Measurements from ENCODE around the gene MRPL52. TPM values are rescaled to one million over a fixed set of nuclear protein-coding genes. Genes with fewer than 3 reads are reported as not detected.

Gene MRPL52
- total and polyA plus RNA-seq, 2 of the 13 experiments (the other 11 are each of a cell fraction or from before 2014, with no cell fraction given): 118 to 329 TPM

DNA sequence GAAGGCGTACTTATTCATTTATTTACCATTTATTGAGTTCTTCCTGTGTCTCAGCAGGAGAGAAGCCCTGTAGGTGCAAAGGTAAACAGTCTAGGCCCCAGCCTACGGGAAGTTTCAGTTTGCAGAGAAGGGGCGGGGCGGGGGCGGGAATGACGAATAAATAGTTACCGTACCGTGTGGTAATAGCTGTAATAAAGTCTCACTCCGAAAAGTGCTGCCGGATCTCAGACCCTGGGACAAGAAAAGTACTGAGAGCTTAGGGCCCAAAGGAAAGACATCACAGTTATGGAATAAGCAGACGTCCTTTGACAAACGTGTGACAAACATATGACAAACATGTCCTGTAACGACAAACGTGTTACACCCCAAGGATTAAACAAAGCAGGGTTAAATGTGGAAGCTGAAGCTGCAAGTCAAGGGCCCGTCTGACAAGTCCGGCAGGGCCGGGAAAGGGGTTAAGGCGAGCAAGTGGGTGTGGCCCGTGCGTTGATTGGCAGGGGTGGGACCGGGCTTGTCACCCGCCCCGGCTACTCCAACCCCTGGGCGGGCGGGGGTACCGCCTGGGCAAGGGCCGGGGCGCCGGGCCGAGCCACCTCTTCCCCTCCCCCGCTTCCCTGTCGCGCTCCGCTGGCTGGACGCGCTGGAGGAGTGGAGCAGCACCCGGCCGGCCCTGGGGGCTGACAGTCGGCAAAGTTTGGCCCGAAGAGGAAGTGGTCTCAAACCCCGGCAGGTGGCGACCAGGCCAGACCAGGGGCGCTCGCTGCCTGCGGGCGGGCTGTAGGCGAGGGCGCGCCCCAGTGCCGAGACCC is 41.7 kb downstream of the MRPL52 start, which contains the start of gene LRP10 (continued):
- TF ChIP-seq PBX2 (CRISPR knock-in tag; IDR thresholded peaks at IDR 0.05): peak; percentile 97
- TF ChIP-seq SOX5 (CRISPR knock-in tag; IDR thresholded peaks at IDR 0.05; ENCODE audit: borderline replicate concordance): peak; percentile 26
- no peak for TF ChIP-seq SRSF4 (IDR thresholded peaks at IDR 0.05; ENCODE audit: low read depth, low read length, poor library complexity, severe bottlenecking)
- peak; percentile 89 for TF ChIP-seq ZNF558 (CRISPR knock-in tag; IDR thresholded peaks at IDR 0.05; ENCODE audit: borderline replicate concordance)
- TF ChIP-seq TRIM22 (IDR thresholded peaks at IDR 0.05): no peak
- TF ChIP-seq TCF12 (IDR thresholded peaks at IDR 0.05): no peak
- TF ChIP-seq TCF12 (CRISPR knock-in tag; IDR thresholded peaks at IDR 0.05): peak; percentile 92
- peak; percentile 73 for TF ChIP-seq MZF1 (CRISPR knock-in tag; IDR thresholded peaks at IDR 0.05; ENCODE audit: borderline replicate concordance)
- TF ChIP-seq MTERF4 (CRISPR knock-in tag; IDR thresholded peaks at IDR 0.05): peak; percentile 70; the same call in 1 of the 2 replicates
- no peak for TF ChIP-seq ZNF382 (CRISPR knock-in tag; IDR thresholded peaks at IDR 0.05; ENCODE audit: borderline replicate concordance)
- TF ChIP-seq KDM1A (CRISPR knock-in tag; IDR thresholded peaks at IDR 0.05): peak; percentile 73
- TF ChIP-seq CHD2 (IDR thresholded peaks at IDR 0.05; ENCODE audit: low read depth, low read length): peak; percentile 61; the same call in 1 of the 2 replicates
- TF ChIP-seq TP53 (CRISPR knock-in tag; conservative IDR thresholded peaks at IDR 0.05): 0 out of 2 replicates have a peak, but pooled peaks have one; percentile 66
- peak; percentile 78 for TF ChIP-seq IRF2 (CRISPR knock-in tag; IDR thresholded peaks at IDR 0.05)
- peak; percentile 79 for TF ChIP-seq PHF20 (CRISPR knock-in tag; IDR thresholded peaks at IDR 0.05)
- TF ChIP-seq ATF2 (CRISPR knock-in tag; IDR thresholded peaks at IDR 0.05): peak; percentile 61
- no peak for TF ChIP-seq POLR2AphosphoS2 (IDR thresholded peaks at IDR 0.05; ENCODE audit: low read depth, low read length)
- TF ChIP-seq ZNF782 (CRISPR knock-in tag; IDR thresholded peaks at IDR 0.05; ENCODE audit: borderline replicate concordance): peak; percentile 89
- TF ChIP-seq, protein P1, sequence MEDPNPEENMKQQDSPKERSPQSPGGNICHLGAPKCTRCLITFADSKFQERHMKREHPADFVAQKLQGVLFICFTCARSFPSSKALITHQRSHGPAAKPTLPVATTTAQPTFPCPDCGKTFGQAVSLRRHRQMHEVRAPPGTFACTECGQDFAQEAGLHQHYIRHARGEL (CRISPR knock-in tag; IDR thresholded peaks at IDR 0.05): no peak; the same call in none of the 2 replicates
- TF ChIP-seq, protein P2, sequence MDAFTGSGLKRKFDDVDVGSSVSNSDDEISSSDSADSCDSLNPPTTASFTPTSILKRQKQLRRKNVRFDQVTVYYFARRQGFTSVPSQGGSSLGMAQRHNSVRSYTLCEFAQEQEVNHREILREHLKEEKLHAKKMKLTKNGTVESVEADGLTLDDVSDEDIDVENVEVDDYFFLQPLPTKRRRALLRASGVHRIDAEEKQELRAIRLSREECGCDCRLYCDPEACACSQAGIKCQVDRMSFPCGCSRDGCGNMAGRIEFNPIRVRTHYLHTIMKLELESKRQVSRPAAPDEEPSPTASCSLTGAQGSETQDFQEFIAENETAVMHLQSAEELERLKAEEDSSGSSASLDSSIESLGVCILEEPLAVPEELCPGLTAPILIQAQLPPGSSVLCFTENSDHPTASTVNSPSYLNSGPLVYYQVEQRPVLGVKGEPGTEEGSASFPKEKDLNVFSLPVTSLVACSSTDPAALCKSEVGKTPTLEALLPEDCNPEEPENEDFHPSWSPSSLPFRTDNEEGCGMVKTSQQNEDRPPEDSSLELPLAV (CRISPR knock-in tag; conservative IDR thresholded peaks at IDR 0.05; ENCODE audit: low read depth): no peak
- peak; percentile 18 for TF ChIP-seq MIER2 (CRISPR knock-in tag; IDR thresholded peaks at IDR 0.05)
- TF ChIP-seq ZBTB7B (CRISPR knock-in tag; IDR thresholded peaks at IDR 0.05): peak; percentile 86
- TF ChIP-seq U2AF2 (IDR thresholded peaks at IDR 0.05; ENCODE audit: low read depth, low read length): no peak
- peak; percentile 85 for TF ChIP-seq SALL1 (CRISPR knock-in tag; IDR thresholded peaks at IDR 0.05)

Measured in HepG2 (cell line).